ENCODE measurements around the gene APOL4. TPM values are rescaled to one million over a fixed set of nuclear protein-coding genes. Genes with fewer than 3 reads are reported as not detected.
"Not testable (repeated sequence)": the region's sequence is repeated elsewhere in the genome, so short reads cannot be mapped to it uniquely, and the experiment has no call there.

The APOL4 gene
- total RNA-seq, 1 donor from 2014 or later, result 2.0 TPM

DNA sequence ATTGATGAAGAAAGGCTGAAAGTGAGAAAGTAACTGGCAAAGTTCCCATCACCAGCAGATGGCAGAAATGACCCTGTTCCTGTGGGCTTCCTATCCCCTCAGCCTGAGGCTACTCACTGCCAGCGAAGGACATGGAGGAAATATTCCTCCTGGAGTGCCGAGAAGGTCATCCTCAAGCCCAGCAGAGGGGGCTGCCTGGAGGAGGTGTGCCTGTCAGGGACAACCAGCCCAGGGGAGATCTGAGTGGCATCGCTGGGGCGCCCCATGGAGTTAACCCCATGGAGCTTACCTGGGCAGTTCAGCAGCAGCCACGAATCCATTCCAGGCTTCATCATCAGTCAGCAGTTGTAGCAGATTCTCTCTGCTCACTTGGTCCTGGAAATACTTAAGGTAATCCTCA, 29.4 kb upstream of the APOL4 start:
- not testable (repeated sequence) for DNase-seq (ENCODE audit: low read depth in 2 of 2)

DNA sequence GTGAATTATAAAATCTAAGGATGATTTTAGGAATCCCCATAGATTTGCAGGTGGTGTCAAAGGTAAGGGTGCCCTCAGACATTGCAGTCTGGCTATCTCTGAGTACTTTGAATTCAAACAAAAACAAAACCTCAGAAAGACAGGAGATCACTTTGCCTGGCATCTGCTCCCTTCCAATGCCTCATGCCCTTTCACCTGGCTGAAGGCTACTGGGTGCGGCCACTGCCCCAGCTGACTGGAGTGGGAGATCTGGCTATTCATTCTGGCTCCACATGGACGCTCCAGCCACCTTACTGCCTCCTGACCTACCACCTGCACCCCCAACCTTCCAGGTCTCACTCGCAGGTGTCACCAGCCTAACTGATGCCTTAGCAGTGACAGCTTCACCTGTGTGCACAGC, 28.0 kb upstream of the APOL4 start:
- not testable (repeated sequence) for DNase-seq (ENCODE audit: low read depth in 2 of 2)

DNA sequence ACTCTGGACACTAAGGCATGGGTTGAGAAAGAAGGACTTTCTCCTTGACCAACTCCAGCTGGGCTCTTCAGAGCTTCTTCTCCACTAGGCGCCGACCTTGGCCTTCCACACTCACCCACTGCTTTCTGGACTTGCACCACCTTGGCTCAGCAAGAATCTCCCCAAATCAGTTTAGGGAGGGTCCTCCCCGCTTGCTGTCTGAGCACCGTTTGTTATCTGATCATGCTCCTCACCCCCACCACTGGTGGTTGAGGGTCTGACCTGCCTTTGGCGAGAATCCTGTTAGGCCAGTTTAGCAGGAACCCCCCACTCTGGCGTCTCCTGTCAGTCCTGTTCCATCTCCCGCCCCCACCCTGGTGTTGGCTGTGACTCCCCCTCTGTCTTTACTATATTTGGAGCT, 27.3 kb upstream of the APOL4 start:
- DNase-seq (ENCODE audit: low read depth in 2 of 2), result no peak

DNA sequence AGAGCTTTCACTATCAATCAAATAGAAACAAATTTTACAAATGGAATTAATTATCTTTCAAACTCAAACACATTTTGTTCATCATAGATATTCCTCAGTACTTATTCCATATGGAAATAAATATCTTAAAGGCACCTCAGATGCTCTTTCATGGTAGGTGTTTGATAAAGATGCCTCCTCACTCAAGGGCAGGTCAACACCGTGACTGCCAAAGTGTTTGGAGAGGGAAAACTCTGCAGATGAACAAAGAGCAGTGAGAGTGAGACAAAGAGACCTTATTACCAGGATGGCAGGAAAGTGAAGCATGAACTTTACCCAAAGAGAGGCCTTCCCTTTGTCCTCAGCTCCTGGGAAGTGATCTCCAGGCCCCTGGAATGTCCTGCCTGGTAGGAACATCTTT, 26.8 kb upstream of the APOL4 start:
- not testable (repeated sequence) for DNase-seq (ENCODE audit: low read depth in 2 of 2)

DNA sequence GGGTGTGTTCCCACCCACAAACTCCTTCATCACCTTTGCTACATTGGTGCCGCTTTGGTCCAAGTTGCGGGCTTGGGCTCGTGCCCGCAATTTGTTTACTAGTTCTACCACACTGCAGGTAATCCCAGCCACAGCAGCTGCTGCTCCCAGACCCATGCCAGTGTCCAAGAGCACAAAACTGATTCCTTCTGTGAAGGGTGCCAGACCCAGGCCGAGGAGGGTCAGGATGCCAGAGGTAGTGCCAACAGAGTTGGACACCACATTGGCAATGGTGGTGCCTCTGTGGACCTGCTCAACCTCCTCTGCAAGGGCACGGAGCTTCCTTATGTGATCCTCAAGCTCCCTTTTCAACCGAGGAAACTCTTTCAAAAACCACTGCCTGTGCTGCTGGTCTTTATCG, 26.2 kb upstream of the APOL4 start:
- DNase-seq (ENCODE audit: low read depth in 2 of 2), result no peak

DNA sequence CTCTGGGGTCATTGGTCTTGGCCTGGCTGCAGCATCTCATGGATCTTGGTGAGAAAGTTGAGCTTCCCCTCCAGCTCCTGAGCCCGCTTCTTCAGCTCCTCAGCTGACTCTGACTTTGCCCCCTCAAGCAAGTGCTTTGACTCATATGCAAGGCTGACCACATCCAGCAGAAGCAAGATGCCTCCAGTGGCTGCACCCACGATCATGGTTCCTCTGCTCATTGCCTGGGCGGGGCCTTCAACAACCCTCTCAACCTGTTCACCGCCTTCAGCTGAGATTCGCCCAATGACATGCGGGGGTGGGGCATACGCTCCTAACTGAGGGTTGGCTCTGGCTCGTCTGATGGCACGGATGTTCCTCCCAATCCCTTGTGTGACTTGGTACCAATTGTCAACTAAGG, 25.8 kb upstream of the APOL4 start:
- no peak for DNase-seq (ENCODE audit: low read depth in 2 of 2)

DNA sequence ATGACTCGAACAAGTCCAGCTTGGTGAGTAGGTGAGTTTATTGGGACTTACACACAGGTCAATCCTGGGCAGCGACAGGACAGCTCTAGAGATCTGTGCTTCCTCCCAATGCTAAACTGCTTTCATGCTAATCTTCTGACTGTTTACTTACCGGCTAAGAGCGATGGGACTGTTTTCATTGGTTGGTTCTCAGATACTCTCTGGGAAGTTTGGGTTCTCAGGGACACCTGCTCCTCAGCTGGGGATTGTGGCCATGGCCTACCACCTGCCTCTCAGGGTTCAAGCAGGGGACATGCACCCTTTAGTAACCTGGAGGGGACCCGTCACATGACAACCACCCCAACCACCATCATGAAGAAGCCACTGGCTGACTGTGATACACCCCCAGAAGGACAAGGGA, 24.6 kb upstream of the APOL4 start:
- DNase-seq (ENCODE audit: low read depth in 2 of 2), result no peak

DNA sequence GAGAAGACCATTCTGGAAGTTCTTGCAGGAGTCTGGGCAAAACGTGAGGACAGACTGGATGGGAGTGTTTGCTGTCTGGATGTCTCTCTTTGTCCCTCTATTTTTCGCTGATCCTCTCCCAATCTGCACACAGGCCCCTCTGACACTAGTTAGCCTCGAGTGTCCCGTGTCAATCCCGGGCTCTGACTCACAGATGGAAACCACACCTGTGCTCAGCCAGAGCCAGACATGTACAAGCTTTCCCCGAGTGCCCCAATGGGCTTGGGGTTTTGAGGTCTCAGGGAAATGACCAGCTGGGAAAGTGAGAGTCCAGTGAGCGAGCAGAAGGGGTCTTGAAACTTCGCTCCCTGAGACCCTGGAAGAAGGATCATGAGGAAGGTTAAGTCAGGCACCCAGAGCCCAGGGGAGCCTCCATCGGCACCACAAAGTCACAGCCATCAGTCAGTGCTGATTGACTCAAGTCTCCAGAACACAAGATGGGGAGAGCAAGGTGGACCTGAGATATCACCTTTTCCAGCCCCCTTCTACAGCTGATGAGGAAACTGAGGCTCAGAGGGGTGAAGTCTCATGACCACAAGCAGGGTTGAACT, 23.8 kb upstream of the APOL4 start:
- no peak for DNase-seq (ENCODE audit: low read depth in 2 of 2)

DNA sequence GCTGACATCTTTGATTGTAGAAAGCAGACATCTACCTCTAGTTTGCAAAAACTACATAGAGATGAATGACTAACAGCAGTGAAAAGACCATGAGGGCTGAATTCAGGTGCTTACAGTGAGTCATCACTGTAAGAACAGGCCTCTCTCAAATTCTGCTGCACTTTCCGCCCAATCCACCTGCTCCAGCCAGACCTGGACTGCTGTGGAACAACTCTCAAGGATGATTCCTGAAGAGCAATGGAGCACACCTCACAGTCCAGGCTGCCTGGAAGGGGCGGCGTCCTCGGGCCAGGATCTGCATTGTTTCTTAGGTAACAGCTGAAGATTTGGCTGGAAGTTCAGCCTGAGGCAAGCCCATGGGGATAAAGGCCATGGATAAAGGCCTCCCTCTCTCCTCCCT, 22.6 kb upstream of the APOL4 start:
- no peak for DNase-seq (ENCODE audit: low read depth in 2 of 2)

DNA sequence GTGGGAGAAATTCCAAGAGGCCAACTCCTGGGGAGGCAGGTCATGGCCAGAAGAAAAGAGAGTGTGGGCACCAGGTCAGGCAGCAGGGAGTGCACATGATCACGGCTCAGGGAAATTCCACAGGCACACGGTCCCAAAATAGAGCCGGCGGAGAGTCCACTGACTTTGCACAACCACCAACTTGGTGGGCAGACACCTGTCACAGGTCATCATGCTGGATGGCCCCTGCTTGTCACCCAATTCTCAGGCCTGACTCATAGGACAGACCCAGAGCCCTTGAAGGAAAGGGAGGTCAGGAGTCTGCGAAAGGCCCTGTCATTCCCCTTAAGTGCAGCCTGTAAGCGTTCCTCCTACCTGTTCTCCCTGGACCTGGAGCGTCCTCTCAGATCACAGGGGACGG, 21.9 kb upstream of the APOL4 start:
- no peak for DNase-seq (ENCODE audit: low read depth in 2 of 2)

DNA sequence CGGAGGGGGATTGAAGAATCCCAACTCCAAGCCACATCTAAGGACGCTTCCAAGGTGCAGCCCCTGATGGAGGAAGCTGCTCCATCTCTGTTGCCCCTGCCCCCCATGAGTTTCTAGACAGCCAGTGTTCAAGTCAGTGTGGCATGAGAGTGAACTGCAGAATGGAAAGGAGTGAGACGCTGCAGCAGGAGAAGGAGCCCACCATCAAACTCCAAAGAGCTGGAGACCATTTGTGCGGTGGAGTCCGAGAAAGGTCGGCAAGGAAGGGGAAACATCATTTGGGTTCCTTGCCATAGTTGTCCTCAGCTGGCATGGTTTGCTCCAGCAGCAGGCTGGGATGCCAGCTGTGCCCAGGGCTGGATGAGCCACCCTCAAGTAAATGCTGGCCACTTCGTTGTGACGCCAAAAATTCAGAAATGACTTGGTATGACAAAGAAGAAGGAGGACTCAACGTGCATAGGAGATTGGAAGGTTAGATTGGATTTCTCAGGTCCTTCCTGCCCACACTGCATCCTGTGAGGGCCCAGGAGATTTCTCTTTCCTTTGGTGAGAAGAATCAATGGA, 21.4 kb upstream of the APOL4 start:
- no peak for DNase-seq (ENCODE audit: low read depth in 2 of 2)

DNA sequence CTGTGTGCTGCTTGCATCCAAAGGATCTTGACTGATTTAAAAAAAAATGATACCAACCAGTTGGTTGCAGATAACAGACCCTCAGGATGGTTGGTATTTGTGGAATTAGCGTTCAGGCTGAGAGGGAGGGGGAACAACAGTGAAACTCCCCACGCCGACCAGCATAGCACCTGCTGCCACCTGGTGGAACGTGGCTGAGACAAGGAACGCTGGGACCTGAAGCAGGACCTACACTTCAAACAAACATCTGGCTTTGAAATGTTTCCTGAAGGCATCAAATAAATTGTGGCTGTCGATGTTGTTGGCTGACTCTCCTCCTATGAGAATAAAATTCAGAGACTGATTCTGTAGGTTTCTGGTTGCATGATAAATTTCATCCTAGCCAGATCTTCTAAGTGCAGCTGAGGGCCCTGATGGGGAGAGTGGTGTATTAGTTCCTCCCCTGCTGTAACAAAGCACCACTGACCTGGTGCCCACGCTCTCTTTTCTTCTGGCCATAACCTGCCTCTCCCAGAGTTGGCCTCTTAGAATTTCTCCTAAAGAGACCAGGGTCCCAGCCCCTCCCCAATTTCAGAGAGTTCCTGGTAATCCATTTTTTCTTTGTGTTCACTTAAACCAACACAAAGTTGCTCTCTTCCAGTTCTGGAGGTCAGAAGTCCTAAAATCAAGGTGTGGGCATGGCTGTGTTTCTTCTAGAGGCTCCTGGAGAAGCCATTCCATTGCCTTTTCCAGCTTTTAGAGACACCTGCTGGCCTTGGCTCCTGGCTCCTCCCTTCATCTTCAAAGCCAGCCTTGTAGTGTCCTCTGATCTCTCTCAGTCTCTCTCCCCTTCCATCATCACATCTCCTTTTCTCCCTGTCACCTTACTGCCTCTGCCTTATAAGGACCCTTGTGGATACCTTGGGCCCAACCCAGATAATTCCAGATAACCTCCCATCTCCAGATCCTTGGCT, 20.5 kb upstream of the APOL4 start:
- DNase-seq (ENCODE audit: low read depth in 2 of 2), result peak; percentile 69 to 78

DNA sequence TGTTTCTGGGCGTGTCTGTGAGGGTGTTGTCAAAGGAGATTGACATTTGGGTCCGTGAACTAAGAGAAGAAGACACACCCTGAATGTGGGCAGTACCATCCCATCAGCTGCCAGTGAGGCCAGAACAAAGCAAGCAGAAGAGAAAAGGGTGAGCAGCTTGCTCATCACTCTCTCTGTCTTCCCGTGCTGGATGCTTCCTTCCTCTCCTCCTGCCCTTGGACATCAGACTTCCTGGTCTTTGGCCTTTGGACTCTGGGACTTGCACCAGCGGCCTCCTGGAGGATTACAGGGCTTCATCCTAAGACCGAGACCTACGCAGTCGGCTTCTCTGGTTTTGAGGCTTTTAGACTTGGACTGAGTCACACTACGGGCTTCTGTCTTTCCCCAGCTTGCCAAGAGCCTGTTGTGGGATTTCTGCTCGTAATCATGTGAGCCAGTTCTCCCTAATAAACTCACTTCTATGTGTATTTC, 18.9 kb upstream of the APOL4 start:
- peak; percentile 52 to 74 for DNase-seq (ENCODE audit: low read depth in 2 of 2)

DNA sequence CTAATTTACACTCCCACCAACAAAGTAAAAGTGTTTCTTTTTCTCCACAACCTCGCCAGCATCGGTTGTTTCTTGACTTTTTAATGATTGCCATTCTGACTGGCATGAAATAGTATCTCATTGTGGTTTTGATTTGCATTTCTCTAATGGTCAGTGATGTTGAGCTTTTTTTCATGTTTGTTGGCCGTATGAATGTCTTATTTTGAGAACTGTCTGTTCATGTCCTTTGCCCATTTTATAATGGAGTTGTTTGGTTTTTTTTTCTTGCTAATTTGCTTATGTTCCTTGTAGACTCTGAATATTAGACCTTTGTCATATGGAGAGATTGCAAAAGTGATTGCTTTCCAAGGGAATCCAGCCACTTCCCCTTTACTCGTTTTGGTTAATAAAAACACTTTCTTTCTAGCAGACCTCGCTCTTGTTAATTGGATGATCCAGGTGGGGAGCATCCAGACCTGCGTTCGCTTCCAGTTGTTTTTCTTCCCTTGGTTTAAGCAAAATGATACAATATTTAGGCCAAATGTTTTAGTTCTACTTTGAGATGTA, 17.1 kb upstream of the APOL4 start:
- no peak for DNase-seq (ENCODE audit: low read depth in 2 of 2)

DNA sequence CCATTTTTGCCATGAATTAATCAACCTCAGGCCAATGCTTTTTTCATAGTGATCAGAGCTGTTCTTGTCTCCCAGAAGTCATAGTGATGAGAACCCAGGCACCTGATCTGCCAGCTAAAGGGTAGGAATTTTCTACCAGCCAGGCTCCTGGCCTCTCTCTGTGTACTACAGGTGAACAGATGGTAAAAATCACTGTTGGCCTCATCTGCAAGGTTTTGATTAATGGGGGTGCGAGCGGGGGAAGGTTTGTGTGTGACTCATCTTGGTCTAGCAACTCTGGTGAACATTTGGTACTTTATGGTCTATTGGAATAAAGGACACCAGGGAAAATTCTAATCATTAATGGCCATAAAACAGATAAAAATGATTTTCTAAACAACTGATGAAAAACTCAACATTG, 14.4 kb upstream of the APOL4 start:
- no peak for DNase-seq (ENCODE audit: low read depth in 2 of 2)

DNA sequence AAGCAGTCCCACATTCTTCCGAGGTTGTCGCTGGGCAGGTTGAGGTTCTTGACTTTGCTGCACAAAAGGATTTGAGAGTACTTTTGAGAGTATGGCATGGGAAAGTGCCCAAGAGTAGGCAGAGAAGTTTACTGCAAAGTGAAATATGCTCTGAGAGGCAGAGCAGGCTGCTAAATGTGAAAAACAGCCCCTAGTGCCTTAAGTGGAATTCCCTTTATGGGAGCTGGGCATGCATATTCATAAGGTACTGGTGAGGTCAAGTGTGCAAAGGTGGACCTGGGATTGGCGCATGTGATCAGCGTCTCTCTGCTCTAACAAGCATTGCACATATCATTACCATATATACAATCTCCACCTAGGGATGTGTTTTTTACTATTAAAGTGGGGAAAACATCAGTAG, 12.0 kb upstream of the APOL4 start:
- no peak for DNase-seq (ENCODE audit: low read depth in 2 of 2)

DNA sequence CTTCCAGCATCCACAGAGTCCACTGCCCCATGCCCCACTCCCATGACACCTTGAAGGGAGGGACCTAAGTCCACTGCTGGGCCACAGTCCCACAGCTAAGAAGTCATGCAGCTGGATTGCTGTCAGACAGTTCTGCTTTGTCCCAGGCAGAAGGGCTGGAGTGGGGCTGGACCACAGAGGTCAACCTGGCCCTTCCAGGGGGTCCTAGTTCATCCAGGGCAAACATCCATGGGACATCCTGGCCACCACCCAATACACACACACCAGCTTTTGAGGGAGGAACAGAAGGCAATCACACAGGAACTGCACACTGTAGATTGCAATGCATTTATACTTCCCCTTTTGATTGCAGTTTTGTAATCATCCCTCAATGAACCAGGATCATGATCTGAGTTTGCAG, 11.3 kb upstream of the APOL4 start:
- DNase-seq (ENCODE audit: low read depth in 2 of 2), result no peak

DNA sequence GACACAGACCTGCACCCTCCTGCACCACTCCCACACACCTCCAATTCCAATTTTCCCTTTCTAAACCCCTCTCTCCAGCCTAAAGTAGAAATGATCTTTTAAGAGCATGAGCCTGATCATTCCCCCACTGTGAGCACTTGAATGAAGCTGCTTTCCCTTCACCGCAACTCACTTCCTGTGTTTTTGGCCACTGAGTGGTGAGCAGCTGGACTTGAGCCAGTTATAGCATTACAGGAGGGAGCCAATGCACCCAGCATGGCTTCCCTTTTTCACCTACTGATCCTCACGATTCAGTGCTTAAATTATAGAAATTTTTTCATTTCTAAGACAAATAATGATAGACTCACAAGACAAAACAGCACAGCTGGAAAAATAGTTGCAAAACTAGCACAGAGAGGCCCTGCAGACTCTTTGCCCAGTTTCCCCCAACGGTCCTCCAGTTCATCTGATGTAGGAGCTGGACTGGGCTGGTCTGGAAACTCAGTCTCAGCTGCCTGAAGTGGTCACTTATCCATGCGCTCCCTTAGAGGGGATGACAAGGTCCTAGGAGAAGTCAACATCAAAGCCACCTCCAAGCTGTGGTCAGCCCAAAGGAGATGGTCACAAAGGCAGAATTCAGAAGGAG, 9.7 kb upstream of the APOL4 start:
- peak; percentile 69 to 71 for DNase-seq (ENCODE audit: low read depth in 2 of 2)

DNA sequence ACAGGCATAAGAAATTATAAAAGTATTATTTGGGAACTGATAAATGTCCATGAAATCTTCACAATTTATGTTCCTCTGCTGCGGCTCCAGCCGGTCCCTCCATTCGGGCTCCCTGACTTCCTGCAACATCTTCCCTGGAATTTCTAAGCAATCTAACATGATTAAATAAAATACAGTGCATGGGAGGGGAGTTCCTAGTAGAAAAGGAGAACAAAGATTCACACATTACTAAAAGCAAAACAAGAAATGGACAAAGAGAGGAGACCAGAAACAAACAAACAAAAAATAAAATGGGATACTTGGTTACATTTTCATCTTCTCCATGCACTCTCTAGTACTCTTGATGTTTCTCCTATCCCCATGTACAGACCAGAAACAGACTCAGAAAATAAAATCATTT, 8.6 kb upstream of the APOL4 start:
- no peak for DNase-seq (ENCODE audit: low read depth in 2 of 2)

DNA sequence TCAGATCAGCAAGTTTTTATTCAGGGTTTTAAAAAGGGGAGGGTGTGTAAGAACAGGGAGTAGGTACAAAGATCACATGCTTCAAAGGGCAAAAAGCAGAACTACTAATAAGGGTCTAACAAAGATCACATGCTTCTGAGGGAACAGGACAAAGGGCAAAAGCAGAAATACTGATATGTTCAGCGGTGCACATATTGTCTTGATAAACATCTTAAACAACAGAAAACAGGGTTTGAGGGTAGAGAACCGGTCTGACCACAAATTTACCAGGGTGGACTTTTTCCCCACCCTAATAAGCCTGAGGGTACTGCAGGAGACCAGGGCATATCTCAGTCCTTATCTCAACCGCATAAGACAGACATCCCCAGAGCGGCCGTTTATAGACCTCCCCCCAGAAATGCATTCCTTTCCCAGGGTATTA, 7.9 kb upstream of the APOL4 start:
- not testable (repeated sequence) for DNase-seq (ENCODE audit: low read depth in 2 of 2)

DNA sequence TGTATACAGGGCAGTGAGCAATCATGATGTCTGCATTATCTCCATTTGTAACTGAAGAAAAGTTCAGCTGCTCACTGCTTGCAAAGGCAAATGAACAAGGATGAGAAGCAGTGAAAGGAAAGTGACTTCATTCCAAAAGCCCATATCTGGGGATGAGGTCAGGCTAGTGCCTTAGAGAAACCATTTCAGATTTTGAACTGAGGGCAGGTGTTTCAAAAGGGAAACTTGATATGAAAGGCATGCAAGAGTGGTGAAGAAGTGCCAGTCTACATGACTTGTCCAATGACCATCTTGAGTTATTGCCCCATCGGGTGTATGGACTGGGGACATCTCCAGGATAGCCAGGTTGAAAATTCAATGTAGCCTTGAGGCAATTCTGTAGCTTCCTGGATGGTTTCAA, 7.3 kb upstream of the APOL4 start:
- DNase-seq (ENCODE audit: low read depth in 2 of 2), result no peak

All from lung microvascular endothelial cell (primary cell).